SK-N-MC (cell line): ENCODE data around the gene SOX5.

Experiments used
- DNase-seq: peaks from one replicate; pipeline ENCODE4 v3.0.0-alpha.2; 2011; ENCODE audit warnings: low read depth, low spot score
- H3K27ac ChIP-seq: fragments of 200-600 bp; sonication (generic); 2 replicates; pipeline ENCODE4 v1.5.1; 2016; ENCODE audit warnings: mixed run types
- H3K36me3 ChIP-seq: fragments of 200-600 bp; sonication (generic); 2 replicates; pipeline ENCODE4 v1.6.1; 2017; ENCODE audit warnings: antibody characterized with exemption, low read length, mixed read lengths; ENCODE audit not compliant: insufficient read depth
- H3K4me3 ChIP-seq: fragments of 200-600 bp; sonication (generic); 2 replicates; pipeline ENCODE4 v1.5.1; 2016
- H3K9ac ChIP-seq: fragments of 200-600 bp; sonication (generic); 2 replicates; pipeline ENCODE4 v1.8.0; 2017; ENCODE audit warnings: mixed run types, mixed read lengths; ENCODE audit not compliant: insufficient read length
- H3K9me3 ChIP-seq: fragments of 200-600 bp; sonication (generic); 2 replicates; pipeline ENCODE4 v1.6.1; 2017; ENCODE audit warnings: low read depth, mild to moderate bottlenecking, antibody characterized with exemption, low read length, moderate library complexity, mixed read lengths
- EZH2 ChIP-seq: fragments of 200-600 bp; sonication (generic); IDR thresholded peaks from one replicate; pipeline ENCODE4 v1.6.1; 2017; ENCODE audit warnings: antibody characterized with exemption
- FOXP2 ChIP-seq: optimal IDR thresholded peaks from 2 replicates; pipeline ENCODE3; 2011; ENCODE audit warnings: mild to moderate bottlenecking, moderate library complexity; ENCODE audit not compliant: insufficient read depth; ENCODE audit errors: extremely low read length, control extremely low read depth
- POLR2AphosphoS5 ChIP-seq: IDR thresholded peaks from 2 replicates; pipeline ENCODE4 v1.6.1; 2012; ENCODE audit warnings: mild to moderate bottlenecking, low read depth, low read length, borderline replicate concordance

The SOX5 gene

GRCh38 chr12:23659131-23659530 lies 290.3 kb downstream of the SOX5 start:
- H3K27ac ChIP-seq, result no peak overlapping the region
- DNase-seq, result peak; percentile 16

GRCh38 chr12:23657598-23657997 lies 291.9 kb downstream of the SOX5 start:
- no peak for DNase-seq
- Histone ChIP-seq H3K9me3 (no peaks in the 10 kb centered on the region), H3K4me3 (no peak overlapping the region), H3K27ac (no peak overlapping the region), H3K36me3 (no peaks in the 10 kb centered on the region), H3K9ac (no peak overlapping the region)
- TF ChIP-seq FOXP2 (no peak), EZH2 (no peak), POLR2AphosphoS5 (no peak)

More at GRCh38 chr12:23659131-23659530, 290.3 kb downstream of the SOX5 start:
- H3K4me3 ChIP-seq, result 0 out of 2 replicates have a peak overlapping the region, but pooled peaks have one; percentile 3
- H3K36me3 ChIP-seq, result no peaks in the 10 kb centered on the region
- no peaks in the 10 kb centered on the region for H3K9me3 ChIP-seq
- TF ChIP-seq FOXP2 (no peak), POLR2AphosphoS5 (no peak), EZH2 (no peak)
- no peak overlapping the region for H3K9ac ChIP-seq

- no peak for DNase-seq
- no peaks in the 10 kb centered on the region for H3K9me3 ChIP-seq
- no peak overlapping the region for H3K9ac ChIP-seq
- H3K36me3 ChIP-seq, result no peaks in the 10 kb centered on the region
- no peak overlapping the region for H3K27ac ChIP-seq
- no peak overlapping the region for H3K4me3 ChIP-seq
- TF ChIP-seq POLR2AphosphoS5 (no peak), EZH2 (no peak), FOXP2 (no peak)
Observed at GRCh38 chr12:23655884-23656283, 293.6 kb downstream of the SOX5 start.

- H3K36me3 ChIP-seq, result no peaks in the 10 kb centered on the region
- TF ChIP-seq POLR2AphosphoS5 (no peak), EZH2 (no peak), FOXP2 (no peak)
- no peaks in the 10 kb centered on the region for H3K9me3 ChIP-seq
- DNase-seq, result no peak
- H3K4me3 ChIP-seq, result no peak overlapping the region
- H3K9ac ChIP-seq, result no peak overlapping the region
- H3K27ac ChIP-seq, result no peak overlapping the region
Observed at GRCh38 chr12:23655112-23655511, 294.4 kb downstream of the SOX5 start.

- Histone ChIP-seq H3K9me3 (no peaks in the 10 kb centered on the region), H3K9ac (no peak overlapping the region), H3K27ac (no peak overlapping the region), H3K36me3 (no peaks in the 10 kb centered on the region), H3K4me3 (no peak overlapping the region)
- TF ChIP-seq FOXP2, result no peak
- no peak for TF ChIP-seq POLR2AphosphoS5
- TF ChIP-seq EZH2, result no peak
- DNase-seq, result no peak
Observed at GRCh38 chr12:23648546-23648945, 300.9 kb downstream of the SOX5 start.

GRCh38 chr12:23640754-23641153 lies 308.7 kb downstream of the SOX5 start:
- no peak overlapping the region for H3K4me3 ChIP-seq

GRCh38 chr12:23634344-23634743 lies 315.1 kb downstream of the SOX5 start:
- H3K36me3 ChIP-seq, result no peaks in the 10 kb centered on the region
- H3K27ac ChIP-seq, result no peak overlapping the region
- H3K9me3 ChIP-seq, result no peaks in the 10 kb centered on the region
- DNase-seq, result no peak
- H3K9ac ChIP-seq, result no peak overlapping the region
- TF ChIP-seq POLR2AphosphoS5 (no peak), EZH2 (no peak), FOXP2 (no peak)
- H3K4me3 ChIP-seq, result no peak overlapping the region

More at GRCh38 chr12:23640754-23641153, 308.7 kb downstream of the SOX5 start:
- H3K9me3 ChIP-seq, result no peaks in the 10 kb centered on the region
- no peak for TF ChIP-seq FOXP2
- no peak for TF ChIP-seq EZH2
- TF ChIP-seq POLR2AphosphoS5, result no peak
- no peak overlapping the region for H3K27ac ChIP-seq
- no peak overlapping the region for H3K9ac ChIP-seq
- H3K36me3 ChIP-seq, result no peaks in the 10 kb centered on the region
- no peak for DNase-seq

- Histone ChIP-seq H3K9me3 (no peaks in the 10 kb centered on the region), H3K9ac (no peak overlapping the region), H3K36me3 (no peaks in the 10 kb centered on the region), H3K27ac (no peak overlapping the region), H3K4me3 (no peak overlapping the region)
- no peak for DNase-seq
- no peak for TF ChIP-seq POLR2AphosphoS5
- TF ChIP-seq EZH2, result no peak
- no peak for TF ChIP-seq FOXP2
Observed at GRCh38 chr12:23631786-23632377, 317.6 kb downstream of the SOX5 start.

- Histone ChIP-seq H3K27ac (no peak overlapping the region), H3K36me3 (no peaks in the 10 kb centered on the region), H3K9ac (no peak overlapping the region), H3K4me3 (no peak overlapping the region), H3K9me3 (no peaks in the 10 kb centered on the region)
- TF ChIP-seq EZH2, result no peak
- no peak for TF ChIP-seq FOXP2
- TF ChIP-seq POLR2AphosphoS5, result no peak
- DNase-seq, result no peak
Observed at GRCh38 chr12:23630524-23630923, 318.9 kb downstream of the SOX5 start.
